HG02981 (cell line): ENCODE results near the gene GPR132.
"Not testable (repeated sequence)": the region's sequence is repeated elsewhere in the genome, so short reads cannot be mapped to it uniquely, and the experiment has no call there.

Experiments
- ATAC-seq: cut with Tn5 transposase; IDR thresholded peaks from one replicate; pipeline ENCODE4 v1.9.1; 2021; ENCODE audit warnings: mild to moderate bottlenecking, moderate library complexity; ENCODE audit not compliant: unreplicated experiment

GPR132 gene

GRCh38 chr14:105076296-105076804 is 11.1 kb upstream of the GPR132 start:
- ATAC-seq: no peak

- ATAC-seq: peak; percentile 49
Measured at GRCh38 chr14:105075379-105076295, 10.4 kb upstream of the GPR132 start.

GRCh38 chr14:105074601-105075053 is 9.4 kb upstream of the GPR132 start:
- ATAC-seq: no peak

DNA sequence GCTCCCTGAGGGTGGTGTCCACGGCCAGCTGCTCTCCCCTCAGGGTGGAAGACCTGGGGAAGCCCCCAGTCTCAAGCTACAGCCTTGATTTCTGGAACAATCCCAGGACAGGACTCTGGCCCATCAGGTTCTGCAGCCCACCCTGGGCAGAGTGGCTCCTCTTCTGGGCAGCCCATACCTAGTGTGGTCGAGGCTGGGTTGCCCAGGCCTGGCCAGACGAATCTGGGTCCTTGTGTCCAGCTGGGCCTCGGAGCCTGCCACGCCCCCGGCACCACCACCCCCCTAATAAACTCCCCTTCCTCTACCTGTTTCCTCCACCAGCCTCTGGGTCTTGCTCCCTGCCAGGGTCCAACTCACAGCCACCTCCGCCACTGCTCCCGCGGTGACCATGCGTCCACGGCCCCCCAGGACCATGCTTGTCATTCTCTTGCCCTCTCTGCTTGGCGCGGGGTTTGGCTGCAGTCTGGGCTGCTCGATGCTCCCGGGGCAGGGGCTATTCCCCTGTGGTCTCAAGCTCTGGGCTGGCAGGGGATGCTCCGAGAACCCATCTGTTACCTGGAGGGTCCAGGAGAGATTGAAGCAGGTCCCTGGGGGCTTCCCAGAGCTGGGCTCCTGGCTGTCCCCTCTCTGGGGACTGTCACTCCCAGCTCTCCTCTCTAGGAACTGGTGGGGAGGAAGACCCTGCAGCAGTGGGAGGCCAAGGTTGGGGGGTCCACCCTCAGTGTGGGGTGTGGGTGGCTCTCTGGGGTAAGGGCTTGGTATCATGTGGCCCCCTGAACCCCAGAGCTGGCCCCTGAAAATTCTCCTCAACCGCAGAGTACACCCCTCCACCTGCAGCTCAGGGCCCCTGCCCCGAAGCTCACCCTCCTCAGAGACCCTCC is 8.7 kb upstream of the GPR132 start:
- no peak for ATAC-seq

DNA sequence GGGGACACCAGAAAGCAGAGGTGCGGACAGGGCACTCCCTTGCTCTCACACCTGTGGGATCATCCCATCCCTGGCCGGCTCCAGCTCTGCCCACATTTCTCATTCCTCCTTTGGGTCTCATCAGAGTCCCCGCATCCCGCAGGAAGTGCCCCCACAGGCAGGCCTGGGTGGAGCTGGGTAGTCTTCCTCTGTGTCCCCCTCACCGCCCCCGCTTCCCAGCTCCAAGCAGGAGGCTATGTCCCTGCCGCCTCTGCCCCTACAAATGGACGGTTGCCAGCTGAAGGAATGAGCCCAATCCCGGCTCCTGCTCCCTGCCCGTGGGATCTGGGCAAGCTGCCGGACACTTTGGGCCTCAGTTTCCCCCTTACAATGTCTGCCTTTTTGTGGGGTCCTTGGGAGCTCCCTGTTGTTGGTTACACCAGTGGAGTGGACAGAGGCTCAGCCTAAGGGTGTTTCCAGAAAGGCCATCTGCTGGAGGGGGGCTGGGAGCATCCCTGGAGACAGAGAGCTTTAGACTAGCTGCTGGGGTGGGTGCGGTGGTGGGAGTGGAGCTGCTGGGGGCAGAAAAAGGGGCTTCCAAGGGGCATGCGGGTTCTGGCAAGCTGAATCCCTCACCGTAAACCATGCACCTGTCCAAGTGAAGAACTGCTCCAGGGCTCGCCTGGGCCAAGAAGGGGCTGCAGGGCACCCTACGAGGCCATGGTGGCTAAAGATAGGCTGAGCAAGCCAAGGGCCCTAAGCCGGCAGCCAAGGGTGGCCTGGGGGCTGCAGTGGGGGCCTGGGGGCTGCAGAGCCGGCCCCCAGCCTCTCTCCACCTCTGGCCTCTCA is 7.9 kb upstream of the GPR132 start:
- ATAC-seq: no peak

GRCh38 chr14:105072381-105072861 is 7.2 kb upstream of the GPR132 start:
- ATAC-seq: no peak

GRCh38 chr14:105071942-105072341 is 6.7 kb upstream of the GPR132 start:
- ATAC-seq: no peak

GRCh38 chr14:105071326-105071725 is 6.1 kb upstream of the GPR132 start:
- no peak for ATAC-seq

DNA sequence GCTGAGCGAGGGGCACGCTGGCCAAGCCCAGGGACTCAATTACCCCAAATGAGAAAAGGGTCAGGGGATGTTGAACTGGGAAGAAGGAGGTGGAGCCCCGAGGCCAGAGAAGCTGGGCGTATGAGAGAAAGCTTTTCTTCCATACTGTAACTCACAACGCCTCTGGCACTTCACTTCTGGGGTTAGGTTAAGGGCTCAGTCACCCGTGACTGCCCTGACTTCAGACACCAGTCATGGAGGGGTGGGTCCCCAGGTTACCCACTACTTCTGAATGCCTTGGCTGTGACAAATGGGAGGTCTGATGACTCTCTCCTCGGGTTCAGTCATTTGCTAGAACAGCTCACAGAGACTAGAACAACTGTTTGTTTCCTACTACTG is 5.5 kb upstream of the GPR132 start:
- ATAC-seq: no peak

- peak; percentile 46 for ATAC-seq
Measured at GRCh38 chr14:105069871-105070759, 4.9 kb upstream of the GPR132 start.

- no peak for ATAC-seq
Measured at GRCh38 chr14:105069522-105069870, 4.3 kb upstream of the GPR132 start.

GRCh38 chr14:105068818-105069217 is 3.6 kb upstream of the GPR132 start:
- no peak for ATAC-seq

DNA sequence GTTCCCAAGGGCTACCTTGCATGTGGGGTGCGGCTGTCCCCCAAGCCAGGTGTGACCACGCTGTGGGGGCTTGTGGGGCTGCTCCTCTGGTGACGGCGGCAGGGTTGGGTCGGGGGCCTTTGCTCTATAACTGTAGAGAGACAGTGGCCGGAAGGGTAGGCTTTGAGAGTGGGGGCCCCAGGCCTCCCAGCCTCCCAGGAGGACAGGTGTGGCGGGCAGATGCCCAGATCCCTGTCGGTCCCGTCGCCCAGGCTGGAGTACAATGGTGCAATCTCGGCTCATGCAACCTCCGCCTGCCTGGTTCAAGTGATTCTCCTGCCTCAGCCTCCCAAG is 2.7 kb upstream of the GPR132 start:
- no peak for ATAC-seq

DNA sequence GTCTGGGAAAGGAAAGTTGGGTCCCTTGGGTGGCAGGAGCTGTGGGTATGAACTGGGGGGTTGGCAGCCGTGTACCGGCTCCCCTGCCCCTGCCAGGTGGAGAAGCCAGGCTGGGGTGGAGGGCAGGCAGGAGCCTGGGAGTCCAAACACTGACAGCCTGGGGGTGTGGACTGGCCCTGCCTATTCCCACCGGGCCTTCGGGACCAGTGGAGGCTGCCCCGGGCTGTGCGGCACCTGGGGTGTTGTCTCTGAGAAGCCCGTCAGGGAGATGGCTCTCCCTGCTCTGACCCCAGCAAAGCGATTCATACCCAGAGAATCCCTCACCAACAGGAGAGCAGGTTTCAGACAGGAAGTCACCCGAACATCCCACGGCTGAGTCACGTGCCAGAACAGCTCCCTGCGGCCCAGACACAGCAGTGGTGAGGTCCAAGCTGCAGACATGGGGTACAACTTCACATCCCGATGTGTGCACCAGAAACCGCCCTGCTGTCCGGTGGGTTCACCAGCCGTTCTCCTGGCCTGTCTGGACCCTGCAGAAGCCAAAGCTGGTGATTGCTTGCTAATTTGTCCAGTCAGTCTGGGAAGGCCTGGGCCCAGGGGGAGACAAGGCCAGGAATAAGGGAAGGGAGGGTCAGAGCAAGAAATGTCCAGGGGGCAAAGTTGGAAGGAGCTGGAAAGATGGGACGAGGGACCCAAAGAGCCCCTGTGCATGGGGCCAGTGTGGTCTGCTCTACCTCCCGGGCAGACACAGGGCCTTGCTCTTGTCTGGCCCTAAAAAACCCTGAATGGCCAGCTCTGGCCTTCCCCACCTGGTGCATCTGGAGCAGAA is 2.1 kb upstream of the GPR132 start:
- no peak for ATAC-seq

DNA sequence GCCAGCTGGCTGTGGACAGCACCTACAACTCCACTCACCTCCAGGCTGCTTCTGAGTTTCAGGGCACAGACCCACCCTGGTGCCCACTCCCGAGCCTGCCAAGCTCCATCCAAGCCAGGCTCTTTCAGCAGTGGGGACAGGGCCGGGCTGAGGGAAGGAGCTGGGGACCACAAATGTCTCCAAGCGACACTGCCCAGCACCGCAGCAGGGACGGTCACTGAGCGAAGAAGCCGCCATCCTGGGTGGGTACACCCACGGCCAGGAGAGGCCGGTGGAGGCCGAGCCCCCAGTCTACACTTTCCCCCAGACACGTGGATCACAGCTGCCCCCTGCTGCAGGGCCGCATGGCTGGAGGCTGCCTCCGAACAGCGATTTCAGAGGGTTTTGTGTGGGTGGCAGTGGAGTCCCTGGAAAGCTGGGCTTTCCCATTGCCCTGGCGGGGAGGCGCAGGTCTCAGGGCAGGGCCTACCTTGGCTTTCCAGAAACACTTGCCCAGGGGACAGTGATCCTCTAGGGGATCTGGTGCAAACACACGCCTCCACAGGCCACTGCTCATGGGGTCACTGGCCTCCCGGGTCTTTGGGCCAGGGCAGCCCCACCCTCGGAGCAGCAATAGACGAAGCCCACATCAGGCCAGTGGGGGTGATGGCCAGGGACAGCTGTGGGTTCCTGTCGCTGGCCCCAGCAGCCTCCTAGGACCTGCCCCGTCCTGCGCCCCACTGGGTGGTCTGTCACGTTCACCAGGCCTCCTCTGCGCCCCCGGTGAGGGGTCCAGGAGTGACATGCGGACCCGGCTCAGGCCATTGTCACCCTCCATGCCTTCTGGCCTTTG is 1.2 kb upstream of the GPR132 start:
- ATAC-seq: no peak

DNA sequence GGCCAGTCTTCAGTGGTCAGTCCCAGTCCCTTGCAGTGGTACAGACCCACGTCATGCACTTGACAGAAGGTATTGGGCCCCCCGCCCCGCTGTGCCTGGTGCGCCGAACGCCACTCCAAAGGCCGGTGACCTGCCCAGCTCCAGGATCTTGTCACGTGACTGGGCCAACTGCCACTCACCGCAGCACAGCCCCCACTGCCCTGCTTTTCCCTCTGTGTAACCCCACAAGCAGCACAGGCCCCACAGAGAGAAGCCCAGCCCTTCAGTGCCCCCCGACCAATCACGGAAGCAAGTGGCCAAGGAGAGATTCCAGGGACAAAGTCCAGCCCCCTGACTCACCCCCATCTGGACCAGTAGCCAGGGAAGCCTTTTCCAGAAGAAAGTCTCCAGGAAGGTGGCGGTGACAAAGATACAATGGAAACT is 498 bp downstream of the GPR132 start:
- no peak for ATAC-seq

DNA sequence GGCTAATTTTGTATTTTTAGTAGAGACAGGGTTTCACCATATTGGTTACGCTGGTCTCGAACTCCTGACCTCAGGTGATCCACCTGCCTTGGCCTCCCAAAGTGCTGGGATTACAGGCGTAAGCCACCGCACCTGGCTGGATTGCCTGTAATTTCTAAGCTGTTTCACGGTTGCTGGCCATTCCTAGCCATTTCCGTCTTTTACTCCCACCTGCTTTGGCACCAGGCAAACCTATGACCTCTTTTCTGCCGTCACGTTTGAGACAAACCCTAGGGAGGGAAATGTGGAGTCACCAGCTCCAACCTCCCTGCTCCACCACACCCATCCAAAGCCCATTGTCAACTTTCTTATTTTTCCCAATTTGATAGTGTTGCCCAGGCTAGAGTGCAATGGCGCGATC is 1.2 kb downstream of the GPR132 start:
- no peak for ATAC-seq

DNA sequence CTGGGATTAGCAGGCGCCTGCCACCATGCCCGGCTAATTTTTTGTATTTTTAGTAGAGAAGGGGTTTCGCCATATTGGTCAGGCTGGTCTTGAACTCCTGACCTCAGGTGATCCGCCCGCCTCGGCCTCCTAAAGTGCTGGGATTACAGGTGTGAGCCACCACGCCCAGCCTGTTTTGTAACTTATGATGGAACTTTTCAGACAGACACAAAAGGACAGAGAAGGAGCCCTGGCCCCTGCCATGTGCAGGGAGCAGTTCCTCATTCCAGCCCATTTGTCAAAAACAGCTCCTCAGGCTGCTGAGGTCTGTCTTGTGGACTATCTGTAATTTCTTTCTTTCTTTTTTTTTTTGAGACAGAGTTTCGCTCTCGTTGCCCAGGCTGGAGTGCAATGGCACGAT is 1.7 kb downstream of the GPR132 start:
- ATAC-seq: not testable (repeated sequence)
